Neural crest cell (in vitro differentiated cells): ENCODE results near the gene SLPI. TPM values are rescaled to one million over a fixed set of nuclear protein-coding genes. Genes with fewer than 3 reads are reported as not detected.

Experiments used
- DNase-seq: peaks from one replicate; pipeline ENCODE4 v3.0.0; 2021; ENCODE audit warnings: low read depth, mixed read lengths, low spot score
- H3K27ac Mint-ChIP-seq: one replicate; pipeline ENCODE4 v1.8.0; 2021; ENCODE audit warnings: mild to moderate bottlenecking, mixed read lengths; ENCODE audit not compliant: unreplicated experiment
- H3K27me3 Mint-ChIP-seq: 2 replicates; pipeline ENCODE4 v1.8.0; 2021; ENCODE audit warnings: low read depth, mild to moderate bottlenecking, mixed read lengths
- H3K36me3 Mint-ChIP-seq: 2 replicates; pipeline ENCODE4 v1.8.0; 2021; ENCODE audit warnings: low read depth, mild to moderate bottlenecking, mixed read lengths
- H3K4me1 Mint-ChIP-seq: 2 replicates; pipeline ENCODE4 v1.8.0; 2021; ENCODE audit warnings: mixed read lengths
- H3K4me3 Mint-ChIP-seq: one replicate; pipeline ENCODE4 v1.8.0; 2021; ENCODE audit warnings: mild to moderate bottlenecking, mixed read lengths
- H3K9me3 Mint-ChIP-seq: 2 replicates; pipeline ENCODE4 v1.8.0; 2021; ENCODE audit warnings: mixed read lengths
- CTCF ChIP-seq: fragments of 200-600 bp; sonication (generic); conservative IDR thresholded peaks from 2 replicates; pipeline ENCODE4 v1.5.0; 2021; ENCODE audit warnings: antibody characterized with exemption, mild to moderate bottlenecking
- total RNA-seq: library from RNA; stranded (reverse); gene quantifications from 2 replicates; pipeline ENCODE4 v1.2.1, GENCODE V29; 2021

The SLPI gene
- total RNA-seq, 1 donor from 2014 or later: not detected

- Mint-ChIP-seq H3K36me3 (no peaks in the 10 kb centered on the region), H3K27me3 (peaks cover 51% of the 10 kb centered on the region), H3K9me3 (no peaks in the 10 kb centered on the region), H3K4me3 (no peak overlapping the region), H3K4me1 (no peaks in the 10 kb centered on the region), H3K27ac (no peak overlapping the region)
- TF ChIP-seq CTCF: no peak
- no peak for DNase-seq
Measured at GRCh38 chr20:45218124-45218523, 36.2 kb downstream of the SLPI start.

GRCh38 chr20:45212836-45213235, 41.5 kb downstream of the SLPI start:
- Mint-ChIP-seq H3K27ac (no peak overlapping the region), H3K4me3 (no peak overlapping the region), H3K9me3 (peaks cover 2% of the 10 kb centered on the region), H3K4me1 (no peaks in the 10 kb centered on the region), H3K36me3 (no peaks in the 10 kb centered on the region), H3K27me3 (peaks cover 54% of the 10 kb centered on the region)
- no peak for DNase-seq
- no peak for TF ChIP-seq CTCF

GRCh38 chr20:45211569-45212474, 42.5 kb downstream of the SLPI start:
- Mint-ChIP-seq H3K4me1 (no peaks in the 10 kb centered on the region), H3K9me3 (peaks cover 5% of the 10 kb centered on the region), H3K27me3 (peaks cover 56% of the 10 kb centered on the region), H3K36me3 (no peaks in the 10 kb centered on the region), H3K4me3 (no peak overlapping the region), H3K27ac (no peak overlapping the region)
- no peak for DNase-seq
- TF ChIP-seq CTCF: no peak

- Mint-ChIP-seq H3K36me3 (no peaks in the 10 kb centered on the region), H3K27me3 (peaks cover 72% of the 10 kb centered on the region), H3K4me1 (no peaks in the 10 kb centered on the region), H3K27ac (no peak overlapping the region), H3K4me3 (no peak overlapping the region), H3K9me3 (peaks cover 5% of the 10 kb centered on the region)
- DNase-seq: no peak
- TF ChIP-seq CTCF: no peak
Measured at GRCh38 chr20:45209924-45210323, 44.4 kb downstream of the SLPI start.

GRCh38 chr20:45206725-45207124, 47.6 kb downstream of the SLPI start, which contains the start of gene SEMG1:
SEMG1 (plus strand) TSS chr20:45207033; CDS start chr20:45207054, 21 bp downstream.
- Mint-ChIP-seq H3K4me1 (no peaks in the 10 kb centered on the region), H3K27me3 (peaks cover 54% of the 10 kb centered on the region), H3K4me3 (no peak within 1 kb of the TSS), H3K27ac (no peak within 1 kb of the TSS), H3K9me3 (peaks cover 7% of the 10 kb centered on the region), H3K36me3 (no peaks in the 10 kb centered on the region)
- DNase-seq: no peak
- no peak for TF ChIP-seq CTCF

Other genes starting within 250 kb of the SLPI start
- gene KCNS1, start 153.4 kb downstream of the SLPI start, total RNA-seq: not detected in 2 replicates
- gene WFDC5, start 139.4 kb downstream of the SLPI start, total RNA-seq: not detected in 2 replicates
- gene WFDC12, start 130.1 kb downstream of the SLPI start, total RNA-seq: not detected in 2 replicates
- gene PI3, start 79.7 kb downstream of the SLPI start, total RNA-seq: not detected in 2 replicates
- not detected in 2 replicates for gene SEMG1, start 47.5 kb downstream of the SLPI start, total RNA-seq
- not detected in 2 replicates for gene SEMG2, start 33.2 kb downstream of the SLPI start, total RNA-seq
- not detected in 2 replicates for gene RBPJL, start 52.3 kb upstream of the SLPI start, total RNA-seq
- 0.18 TPM in 1 of 2 replicates, not detected in the other for gene MATN4, start 53.7 kb upstream of the SLPI start, total RNA-seq
- gene SDC4, start 93.9 kb upstream of the SLPI start, total RNA-seq: 11.4 and 11.5 TPM in 2 replicates
- gene SYS1, start 108.6 kb upstream of the SLPI start, total RNA-seq: 24.6 and 25.7 TPM in 2 replicates
- not detected in 2 replicates for gene TP53TG5, start 123.8 kb upstream of the SLPI start, total RNA-seq
- gene DBNDD2, start 153.7 kb upstream of the SLPI start, total RNA-seq: 18.1 and 18.2 TPM in 2 replicates
- 64.8 and 67.4 TPM in 2 replicates for gene PIGT, start 161.6 kb upstream of the SLPI start, total RNA-seq
- gene WFDC2, start 215.2 kb upstream of the SLPI start, total RNA-seq: 7.4 and 8.7 TPM in 2 replicates